GM10248 (cell line): Measurements from ENCODE around the gene MGLL.

Experiments
- CTCF ChIA-PET: fragments of 300-600 bp; sonication (Branson Sonifier 250); formaldehyde crosslinking; extraction: SDS; loops from one replicate; lab custom pipeline; 2021; ENCODE audit warnings: antibody characterized with exemption; lab: Yijun Ruan, JAX
- POLR2A ChIA-PET: fragments of 350-650 bp; sonication (Branson Sonifier 250); formaldehyde crosslinking; extraction: SDS; loops from one replicate; lab custom pipeline; 2020; ENCODE audit warnings: antibody characterized with exemption; lab: Yijun Ruan, JAX
- DNase-seq: peaks from one replicate; pipeline ENCODE4 v3.0.0; 2012; ENCODE audit errors: extremely low spot score
- CTCF ChIP-seq: IDR thresholded peaks from 2 replicates; pipeline ENCODE4 v1.5.1; 2012; ENCODE audit warnings: mild to moderate bottlenecking, low read depth; ENCODE audit errors: extremely low read depth, missing control alignments, control extremely low read depth

Gene MGLL

DNA sequence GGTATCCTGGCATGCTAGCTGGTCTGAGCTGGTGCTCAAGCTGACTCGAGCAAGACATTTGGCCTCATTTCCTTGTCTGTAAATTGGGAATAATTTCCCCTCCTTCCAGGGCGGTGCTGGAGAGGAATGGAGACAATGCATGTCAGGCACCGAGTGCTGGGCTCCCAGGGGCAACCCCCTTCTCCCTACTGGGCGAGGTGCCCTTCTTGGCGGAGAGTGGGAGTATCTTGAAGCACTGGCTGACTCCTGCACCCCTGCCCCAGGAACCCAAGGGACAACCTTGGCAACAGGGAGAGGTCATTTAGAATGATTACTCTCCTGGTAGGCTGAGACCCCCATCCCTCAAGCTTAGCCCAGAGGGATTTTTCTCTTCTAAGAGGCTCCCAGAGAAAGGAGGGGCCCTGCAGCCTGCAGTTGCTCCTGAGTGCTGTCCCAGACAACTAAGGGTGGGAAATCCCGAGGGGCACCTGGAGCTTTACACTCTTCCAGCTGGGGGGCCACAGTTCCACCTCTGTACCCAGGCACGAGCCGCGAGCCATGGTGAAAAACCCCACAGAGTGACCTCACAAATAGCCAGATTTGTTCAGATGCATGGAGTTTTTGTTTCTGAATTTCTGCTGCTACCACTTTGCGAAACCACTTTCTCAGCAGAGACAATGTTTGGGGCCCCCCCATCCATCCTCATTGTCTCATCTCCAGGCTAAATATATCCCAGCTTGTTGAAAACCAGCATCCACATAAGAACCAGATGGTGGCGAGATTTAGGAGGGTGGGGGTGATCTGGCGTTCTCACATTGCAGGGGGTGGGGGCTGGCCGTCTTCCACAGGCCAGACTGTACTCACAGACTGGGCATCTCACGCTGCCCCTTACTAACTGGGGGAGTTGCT, 104.7 kb downstream of the MGLL start:
- POLR2A ChIA-PET = no interaction called here
- TF ChIP-seq CTCF = no peak
- CTCF ChIA-PET = interaction anchor here (1.0 to 1.2 kb wide), 3 partner anchors 9 to 23 kb away, joined by 3 to 4 read pairs (median 3); no protein-coding TSS in a partner anchor
- no peak for DNase-seq

DNA sequence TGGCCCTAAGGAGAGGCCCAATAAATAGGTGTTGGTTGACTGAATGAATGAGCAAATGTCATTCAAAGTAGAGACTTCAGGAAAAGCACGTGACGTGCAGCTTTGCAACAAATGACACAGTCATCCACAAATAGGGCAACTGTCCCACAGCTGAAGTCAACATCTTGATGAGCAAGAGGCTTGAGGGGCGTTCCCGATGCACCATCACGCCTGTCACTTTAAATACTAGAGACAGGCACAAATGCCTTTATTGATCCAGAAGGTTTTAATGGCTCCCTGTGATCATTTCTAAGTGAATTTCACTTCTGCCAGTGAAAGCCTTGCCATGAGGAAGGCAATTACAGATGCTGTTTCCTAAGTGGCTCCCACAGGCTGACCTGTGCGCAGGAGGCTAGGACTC, 105.9 kb downstream of the MGLL start:
- no peak for TF ChIP-seq CTCF
- no peak for DNase-seq
- CTCF ChIA-PET = interaction anchor here (1.1 to 1.2 kb wide), 2 partner anchors 10 to 22 kb away, joined by 3 to 4 read pairs; no protein-coding TSS in a partner anchor
- POLR2A ChIA-PET = no interaction called here

DNA sequence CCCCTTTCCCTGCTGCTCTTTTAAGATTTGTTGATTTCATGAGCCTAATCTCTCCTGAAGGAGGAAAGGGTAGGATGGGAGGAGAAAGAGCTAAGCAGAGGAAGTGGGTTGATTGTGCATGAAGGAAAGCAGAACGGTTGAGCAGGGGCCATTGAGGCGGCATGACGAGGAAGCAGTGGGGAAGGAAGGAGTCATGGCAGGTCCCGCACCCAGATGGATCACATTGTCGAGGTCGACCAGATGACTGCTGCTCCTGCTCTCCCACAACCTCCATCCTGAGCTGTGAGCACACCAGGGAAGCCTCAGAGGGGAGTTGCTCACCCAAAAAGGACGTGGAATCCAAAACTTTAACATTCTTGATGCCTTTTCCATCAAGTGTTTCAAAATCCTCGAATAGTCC, 106.8 kb downstream of the MGLL start:
- CTCF ChIA-PET = interaction anchor here (0.8 to 1.1 kb wide), 2 partner anchors 9 to 20 kb away, joined by 3 read pairs; no protein-coding TSS in a partner anchor
- TF ChIP-seq CTCF = no peak
- POLR2A ChIA-PET = no interaction called here

DNA sequence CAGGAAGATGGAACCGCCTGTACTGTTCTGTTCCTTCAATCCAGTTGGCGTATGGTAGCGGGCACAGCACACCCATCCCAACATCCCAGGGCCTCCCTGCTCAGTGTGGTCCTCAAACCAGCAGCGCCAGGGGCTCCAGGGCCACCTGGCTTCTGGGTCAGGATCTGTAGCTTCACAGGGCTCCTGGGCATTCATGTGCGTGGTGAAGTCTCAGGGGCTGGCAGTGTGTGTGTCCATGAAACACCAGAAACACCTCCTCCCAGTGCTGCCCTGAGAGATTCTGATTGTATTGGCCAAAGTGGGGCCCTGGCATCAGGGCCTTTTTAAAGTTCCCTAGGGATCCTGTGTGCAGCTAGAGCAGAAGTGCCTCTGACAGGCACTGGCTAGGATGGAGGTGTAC, 107.4 kb downstream of the MGLL start:
- CTCF ChIA-PET = interaction anchor here (1.3 kb wide), 1 partner anchor 9 kb away, joined by 3 read pairs; no protein-coding TSS in a partner anchor
- no peak for DNase-seq

More for the DNA sequence above, 106.8 kb downstream of the MGLL start:
- no peak for DNase-seq

GRCh38 chr3:127714125-127714571, 108.2 kb downstream of the MGLL start:
- no peak for TF ChIP-seq CTCF
- no peak for DNase-seq
- ChIA-PET CTCF (interaction anchor here (1.3 kb wide), 1 partner anchor 10 kb away, joined by 3 read pairs; no protein-coding TSS in a partner anchor), POLR2A (no interaction called here)

More for the DNA sequence above, 107.4 kb downstream of the MGLL start:
- POLR2A ChIA-PET = no interaction called here
- TF ChIP-seq CTCF = no peak

DNA sequence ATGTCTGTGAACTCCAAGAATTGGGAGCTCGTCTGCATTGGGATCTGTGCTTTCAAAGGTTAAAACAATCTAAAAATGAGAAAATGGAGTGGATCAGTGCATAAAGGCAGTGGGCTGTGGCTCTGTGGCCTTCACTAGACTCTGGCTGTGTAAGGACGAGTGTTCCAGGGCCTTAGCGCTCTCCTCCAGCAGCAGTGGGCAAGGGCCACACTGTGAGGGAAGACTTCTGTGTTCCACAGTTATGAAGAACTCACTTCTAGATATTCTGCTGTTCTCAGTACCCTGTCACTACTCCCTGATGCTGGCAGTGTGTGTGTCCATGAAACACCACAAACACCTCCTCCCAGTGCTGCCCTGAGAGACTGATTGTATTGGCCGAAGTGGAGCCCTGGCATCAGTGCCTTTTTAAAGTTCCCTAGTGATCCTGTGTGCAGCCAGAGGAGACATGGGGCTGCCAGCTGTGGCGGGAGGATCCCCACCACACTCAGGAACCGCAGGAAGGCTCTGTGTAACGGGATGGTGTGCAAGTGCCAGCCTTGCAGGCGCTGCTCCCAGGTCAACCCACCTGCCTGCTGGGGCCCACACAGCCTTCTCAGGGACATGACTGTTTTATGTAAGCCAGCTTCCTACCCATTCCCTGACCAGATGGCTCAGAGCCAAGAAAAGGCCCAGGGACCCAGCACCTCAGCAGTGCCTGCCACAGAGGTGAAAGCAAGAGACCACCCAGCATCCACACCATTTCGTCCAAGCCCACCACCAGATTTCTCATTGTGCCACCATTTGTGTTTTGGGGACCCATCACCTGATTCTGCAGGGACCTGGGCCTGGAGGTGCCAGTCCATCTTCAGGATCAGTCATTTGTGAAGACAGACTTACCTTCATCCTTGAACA, 109.2 kb downstream of the MGLL start:
- no peak for DNase-seq
- POLR2A ChIA-PET = no interaction called here
- no peak for TF ChIP-seq CTCF
- CTCF ChIA-PET = no interaction called here
